GM10847 (cell line): ENCODE data around the gene GLI1.

Source experiments
- POLR2A ChIP-seq: IDR thresholded peaks from 2 replicates; pipeline ENCODE4 v1.6.1; 2011; ENCODE audit not compliant: insufficient read length; ENCODE audit errors: extremely low read depth

The GLI1 gene

DNA sequence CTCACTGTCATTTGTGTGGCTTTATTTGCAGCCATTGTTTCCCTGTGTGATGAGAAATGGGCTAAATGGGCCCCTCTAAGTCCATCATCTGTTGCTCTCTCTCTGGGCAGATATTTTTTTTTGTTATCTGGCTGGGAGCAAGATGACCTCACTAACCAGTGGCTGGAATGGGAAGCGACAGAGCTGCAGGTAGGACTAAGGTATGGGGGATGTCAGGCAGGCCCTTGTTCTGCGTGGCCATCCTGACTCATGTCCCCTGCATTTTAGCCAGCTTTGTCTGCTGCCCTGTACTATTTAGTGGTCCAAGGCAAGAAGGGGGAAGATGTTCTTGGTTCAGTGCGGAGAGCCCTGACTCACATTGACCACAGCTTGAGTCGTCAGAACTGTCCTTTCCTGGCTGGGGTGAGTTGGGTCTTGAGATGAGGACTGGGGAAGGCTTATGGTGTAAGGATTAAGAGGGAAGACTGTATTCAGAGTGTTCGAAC, 29.6 kb downstream of the GLI1 start:
- no peak for TF ChIP-seq POLR2A

- TF ChIP-seq POLR2A: no peak
Observed at GRCh38 chr12:57490126-57490525, 30.5 kb downstream of the GLI1 start.

GRCh38 chr12:57491393-57492280, 32.1 kb downstream of the GLI1 start:
- TF ChIP-seq POLR2A: no peak

DNA sequence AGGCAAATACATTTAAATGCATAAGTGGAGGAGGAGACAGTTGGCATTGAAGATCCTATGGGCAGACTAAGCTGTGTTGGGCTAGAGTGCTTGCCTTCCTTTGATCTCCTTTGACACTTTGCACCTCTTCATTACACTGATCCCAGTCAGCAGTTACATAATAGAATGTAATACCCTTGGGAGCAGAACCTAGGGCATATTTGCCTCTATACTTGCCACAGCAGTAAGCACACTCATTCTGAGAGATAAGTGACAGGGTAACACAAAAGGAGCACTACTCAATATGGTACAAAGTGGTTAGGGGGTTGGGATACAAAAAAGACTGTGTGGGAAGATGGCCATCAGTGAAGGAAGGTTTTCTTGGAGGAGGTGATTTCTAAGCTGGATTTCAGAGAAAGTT, 37.2 kb downstream of the GLI1 start:
- no peak for TF ChIP-seq POLR2A

DNA sequence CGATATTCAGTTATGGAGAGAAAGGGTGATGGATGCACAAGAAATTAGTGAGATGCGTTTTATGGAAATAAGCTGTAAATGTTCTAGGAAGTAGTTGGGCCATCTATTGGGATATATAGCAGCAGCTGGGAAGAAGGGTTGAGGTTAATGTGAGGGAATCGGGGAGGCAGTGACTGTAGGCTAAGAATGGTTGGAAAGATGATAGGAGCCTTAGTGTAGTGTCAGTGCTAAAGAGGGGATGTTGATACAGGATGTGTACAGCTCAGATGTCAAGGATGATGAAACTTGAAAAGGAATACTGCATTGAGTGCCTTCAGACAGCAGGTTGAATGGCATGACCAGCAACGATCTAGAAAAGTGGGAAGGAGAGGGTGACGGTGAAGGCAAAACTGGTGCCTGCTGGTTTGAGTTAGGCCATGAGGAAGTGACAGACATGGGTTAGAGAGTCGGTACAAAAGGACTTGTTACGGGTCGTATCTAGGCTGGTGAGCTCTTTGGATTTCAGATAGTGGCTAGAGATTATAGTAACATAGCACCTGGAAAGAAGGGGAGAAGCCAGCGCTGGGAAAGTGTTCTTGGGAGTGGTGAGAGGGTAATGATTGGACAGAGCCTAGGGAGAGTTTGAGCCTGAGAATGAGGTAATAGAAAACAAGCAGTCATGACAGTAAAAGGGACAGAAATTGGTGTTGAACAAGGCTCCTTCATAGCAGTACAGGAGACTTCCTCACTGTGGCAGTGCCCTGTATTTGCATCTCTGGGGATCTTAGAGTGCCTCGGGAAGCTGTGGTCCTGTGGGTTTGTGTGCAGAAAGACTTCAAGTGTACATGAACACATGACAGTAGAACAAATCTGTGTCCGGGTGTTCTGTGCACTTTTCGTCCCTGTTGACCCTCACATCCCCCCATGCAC, 37.9 kb downstream of the GLI1 start:
- TF ChIP-seq POLR2A: no peak

- no peak for TF ChIP-seq POLR2A
Observed at GRCh38 chr12:57498132-57498502, 38.5 kb downstream of the GLI1 start.

DNA sequence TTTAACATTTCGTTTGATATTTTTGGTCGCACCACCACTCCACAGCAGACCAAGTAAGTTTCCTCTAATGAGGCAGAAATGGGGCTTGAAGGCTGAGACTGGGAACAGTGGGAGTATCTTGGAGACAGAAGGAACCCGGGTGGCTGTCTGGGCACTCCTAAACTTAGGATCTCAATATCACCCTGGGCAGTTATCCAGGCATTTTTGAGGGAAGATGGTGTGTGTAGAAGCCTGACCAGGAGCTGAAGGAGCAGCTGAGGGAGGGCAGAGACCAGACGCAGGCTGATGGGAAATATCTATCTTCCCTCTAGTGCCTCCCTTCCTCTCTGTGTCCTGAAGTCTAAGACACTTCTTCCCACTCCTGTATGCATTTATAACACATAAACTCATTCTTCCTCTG, 39.0 kb downstream of the GLI1 start:
- TF ChIP-seq POLR2A: no peak

- no peak for TF ChIP-seq POLR2A
Observed at GRCh38 chr12:57500213-57500612, 40.6 kb downstream of the GLI1 start.

DNA sequence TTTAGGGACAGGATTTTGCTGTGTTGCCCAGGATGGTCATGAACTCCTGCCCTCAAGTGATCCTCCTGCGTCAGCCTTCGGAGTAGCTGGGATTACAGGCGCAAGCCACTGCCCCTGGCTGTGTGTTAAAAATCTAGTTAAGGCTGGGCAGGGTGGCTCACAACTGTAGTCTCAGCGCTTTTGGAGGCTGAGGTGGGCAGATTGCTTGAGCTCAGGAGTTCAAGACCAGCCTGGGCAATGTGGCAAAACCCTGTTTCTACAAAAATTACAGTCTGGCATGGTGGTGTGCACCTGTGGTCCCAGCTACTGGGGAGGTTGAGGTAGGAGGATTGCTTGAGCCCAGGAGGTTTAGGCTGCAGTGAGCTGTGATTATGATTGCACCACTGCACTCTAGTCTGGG, 51.6 kb downstream of the GLI1 start:
- TF ChIP-seq POLR2A: no peak

DNA sequence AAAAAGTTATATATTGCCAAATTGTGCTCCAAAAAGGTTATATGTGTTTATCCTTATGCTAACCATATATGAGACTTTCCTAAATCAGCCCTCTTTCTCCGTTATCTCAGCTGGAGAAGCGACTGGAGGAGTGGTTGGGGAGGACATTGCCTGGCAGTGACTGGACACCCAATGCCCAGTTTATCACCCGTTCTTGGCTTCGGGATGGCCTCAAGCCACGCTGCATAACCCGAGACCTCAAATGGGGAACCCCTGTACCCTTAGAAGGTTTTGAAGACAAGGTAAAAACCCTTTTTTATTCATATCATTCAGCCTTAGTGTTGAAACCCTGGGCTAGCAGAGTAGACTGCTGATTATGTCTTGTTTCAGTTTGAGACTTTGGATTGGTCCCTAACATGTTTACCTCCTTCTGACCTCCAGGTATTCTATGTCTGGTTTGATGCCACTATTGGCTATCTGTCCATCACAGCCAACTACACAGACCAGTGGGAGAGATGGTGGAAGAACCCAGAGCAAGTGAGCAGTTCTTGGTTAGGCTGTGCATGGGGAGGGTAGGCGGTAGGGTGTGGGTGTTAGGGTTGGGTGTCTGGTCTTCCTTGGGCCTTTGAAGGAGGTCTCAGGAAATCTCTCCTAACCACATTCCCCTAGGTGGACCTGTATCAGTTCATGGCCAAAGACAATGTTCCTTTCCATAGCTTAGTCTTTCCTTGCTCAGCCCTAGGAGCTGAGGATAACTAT, 52.2 kb downstream of the GLI1 start:
- no peak for TF ChIP-seq POLR2A

DNA sequence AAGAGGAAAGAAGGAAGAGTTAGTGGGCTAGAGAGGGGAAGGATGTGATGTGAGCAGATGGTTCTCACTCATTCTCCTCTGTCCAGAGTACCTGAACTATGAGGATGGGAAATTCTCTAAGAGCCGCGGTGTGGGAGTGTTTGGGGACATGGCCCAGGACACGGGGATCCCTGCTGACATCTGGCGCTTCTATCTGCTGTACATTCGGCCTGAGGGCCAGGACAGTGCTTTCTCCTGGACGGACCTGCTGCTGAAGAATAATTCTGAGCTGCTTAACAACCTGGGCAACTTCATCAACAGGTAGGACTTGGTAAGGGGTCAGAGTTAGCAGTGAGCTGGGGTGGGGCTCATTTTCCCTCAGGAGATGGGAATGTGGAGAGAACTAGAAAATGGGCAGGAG, 53.1 kb downstream of the GLI1 start:
- TF ChIP-seq POLR2A: no peak

- no peak for TF ChIP-seq POLR2A
Observed at GRCh38 chr12:57513266-57513665, 53.7 kb downstream of the GLI1 start.

DNA sequence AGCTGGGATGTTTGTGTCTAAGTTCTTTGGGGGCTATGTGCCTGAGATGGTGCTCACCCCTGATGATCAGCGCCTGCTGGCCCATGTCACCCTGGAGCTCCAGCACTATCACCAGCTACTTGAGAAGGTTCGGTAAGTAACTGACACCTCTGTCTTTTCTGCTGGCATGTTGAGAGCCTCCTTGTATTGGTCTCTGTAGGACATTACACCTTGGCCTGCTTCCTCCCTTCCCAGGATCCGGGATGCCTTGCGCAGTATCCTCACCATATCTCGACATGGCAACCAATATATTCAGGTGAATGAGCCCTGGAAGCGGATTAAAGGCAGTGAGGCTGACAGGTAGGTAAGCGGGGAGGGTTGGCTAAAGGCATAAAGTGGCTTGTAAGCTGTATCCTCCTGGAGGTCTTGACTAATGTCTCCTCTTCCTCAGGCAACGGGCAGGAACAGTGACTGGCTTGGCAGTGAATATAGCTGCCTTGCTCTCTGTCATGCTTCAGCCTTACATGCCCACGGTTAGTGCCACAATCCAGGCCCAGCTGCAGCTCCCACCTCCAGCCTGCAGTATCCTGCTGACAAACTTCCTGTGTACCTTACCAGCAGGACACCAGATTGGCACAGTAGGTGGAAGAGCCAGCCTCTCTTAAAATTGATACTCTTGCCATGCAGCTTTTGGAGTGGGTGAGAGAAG, 55.3 kb downstream of the GLI1 start:
- TF ChIP-seq POLR2A: no peak

DNA sequence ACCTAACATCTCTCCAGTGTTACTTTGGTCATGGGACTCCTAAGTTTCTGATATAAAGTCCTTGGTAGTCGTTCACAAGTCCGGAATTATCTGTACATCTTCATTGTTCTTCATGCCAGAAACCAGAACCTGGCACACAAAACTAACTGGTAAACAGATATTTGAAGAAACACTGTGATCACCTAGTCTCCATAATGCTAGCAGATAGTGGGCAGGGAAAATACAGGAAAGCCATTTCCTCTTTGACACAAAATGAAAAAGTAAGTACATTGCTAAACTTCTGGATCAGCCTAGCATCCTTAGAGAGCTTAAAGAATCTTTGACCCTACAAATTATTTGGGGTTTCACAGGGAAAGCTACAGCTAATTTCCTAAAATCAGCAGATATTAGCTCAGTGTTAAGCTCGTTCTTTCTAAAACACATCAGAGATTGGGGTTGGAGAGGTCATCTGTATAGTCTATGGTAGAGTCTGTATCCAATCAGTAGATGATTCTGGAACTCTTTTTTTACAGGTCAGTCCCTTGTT, 55.9 kb downstream of the GLI1 start:
- no peak for TF ChIP-seq POLR2A
